H1 (cell line): ENCODE data around the gene LIN37. TPM values are rescaled to one million over a fixed set of nuclear protein-coding genes. Genes with fewer than 3 reads are reported as not detected.

Experiments used
- CTCF ChIA-PET: fragments of 300-600 bp; sonication (Branson Sonifier 250); formaldehyde crosslinking; loops from one replicate; lab custom pipeline; 2021; ENCODE audit not compliant: partially characterized antibody; lab: Charles Lee
- POLR2A ChIA-PET: fragments of 300-600 bp; sonication (Branson Sonifier 250); formaldehyde crosslinking; loops from one replicate; lab custom pipeline; 2021; ENCODE audit warnings: inconsistent platforms; ENCODE audit not compliant: partially characterized antibody; lab: Charles Lee
- DNase-seq, 2 experiments: peaks; one replicate each; pipeline versions ENCODE4 v3.0.0 to v3.0.0-alpha.2; 2010 to 2022; ENCODE audit warnings: low spot score in 2 of 2, low read depth in 1 of 2, mixed read lengths in 1 of 2
- FAIRE-seq: peaks from 2 replicates; lab custom pipeline; 2011; peaks lifted over from hg19 to GRCh38; lab: Jason Lieb, UNC
- H2AFZ ChIP-seq: 2 replicates; pipeline ENCODE4 v1.8.1; 2012; ENCODE audit warnings: low read length, inconsistent platforms
- H2AK5ac ChIP-seq: 2 replicates; pipeline ENCODE4 v1.6.1; 2013; ENCODE audit warnings: low read depth, low read length
- H2BK120ac ChIP-seq: replicated peaks from 2 replicates; pipeline ENCODE3; 2013; ENCODE audit warnings: low read depth, low read length, inconsistent platforms
- H2BK12ac ChIP-seq: 2 replicates; pipeline ENCODE4 v1.6.1; 2013; ENCODE audit warnings: low read depth, low read length
- H2BK15ac ChIP-seq: 2 replicates; pipeline ENCODE4 v1.6.1; 2013; ENCODE audit warnings: low read length
- H2BK20ac ChIP-seq: 2 replicates; pipeline ENCODE4 v1.6.1; 2013; ENCODE audit warnings: low read length
- H2BK5ac ChIP-seq: 2 replicates; pipeline ENCODE4 v1.6.1; 2013; ENCODE audit warnings: low read depth, low read length
- H3K14ac ChIP-seq: 2 replicates; pipeline ENCODE4 v1.6.1; 2013; ENCODE audit warnings: inconsistent platforms; ENCODE audit not compliant: insufficient read length
- H3K18ac ChIP-seq: 2 replicates; pipeline ENCODE4 v1.6.1; 2013; ENCODE audit warnings: low read length; ENCODE audit errors: extremely low read depth
- H3K23ac ChIP-seq: 2 replicates; pipeline ENCODE4 v1.6.1; 2013; ENCODE audit warnings: inconsistent platforms; ENCODE audit not compliant: insufficient read length
- H3K23me2 ChIP-seq: 2 replicates; pipeline ENCODE4 v1.6.1; 2013; ENCODE audit warnings: low read depth, low read length
- H3K27ac ChIP-seq: 2 replicates; pipeline ENCODE4 v1.6.1; 2011; ENCODE audit warnings: low read depth, low read length, inconsistent platforms
- H3K27me3 ChIP-seq, 4 experiments: replicated peaks in 1 of 4; 1 replicate in 1 of 4; 2 replicates in 3 of 4; pipeline versions ENCODE4 v1.6.1 to v1.8.1; 2011 to 2013; ENCODE audit warnings: low read length in 3 of 4, mild to moderate bottlenecking in 3 of 4, inconsistent platforms in 2 of 4, mixed read lengths in 2 of 4, moderate library complexity in 1 of 4; ENCODE audit not compliant: control insufficient read depth in 3 of 4, insufficient read depth in 3 of 4; ENCODE audit errors: extremely low read depth in 1 of 4
- H3K36me3 ChIP-seq, 4 experiments: 2 replicates each; pipeline versions ENCODE4 v1.6.1 to v1.8.1; 2011 to 2013; ENCODE audit warnings: mild to moderate bottlenecking in 4 of 4, low read length in 3 of 4, moderate library complexity in 2 of 4, control low read depth in 1 of 4, inconsistent platforms in 1 of 4; ENCODE audit not compliant: insufficient read depth in 4 of 4, control insufficient read depth in 2 of 4
- H3K4ac ChIP-seq: replicated peaks from 2 replicates; pipeline ENCODE3; 2013; ENCODE audit warnings: low read length, low read depth, mixed read lengths, inconsistent platforms; ENCODE audit not compliant: insufficient read length
- H3K4me1 ChIP-seq, 4 experiments: replicated peaks in 1 of 4; 1 replicate in 1 of 4; 2 replicates in 3 of 4; pipeline versions ENCODE4 v1.6.1 to v1.8.1; 2011 to 2013; ENCODE audit warnings: low read length in 3 of 4, inconsistent platforms in 2 of 4, mixed read lengths in 1 of 4; ENCODE audit not compliant: insufficient read depth in 4 of 4, control insufficient read depth in 3 of 4
- H3K4me2 ChIP-seq, 2 experiments: 2 replicates each; pipeline versions ENCODE4 v1.6.1 to v1.8.1; 2011 to 2013; ENCODE audit warnings: low read depth in 2 of 2, low read length in 2 of 2, control low read depth in 1 of 2, inconsistent platforms in 1 of 2, mild to moderate bottlenecking in 1 of 2; ENCODE audit not compliant: insufficient read depth in 1 of 2
- H3K4me3 ChIP-seq, 4 experiments: fragments of 200-600, 300-600 bp in 1 of 4; sonication (generic), shearing (Covaris generic), sonication (Bioruptor Twin) in 1 of 4; 2 replicates each; pipeline versions ENCODE4 v1.5.1 to v1.8.1; 2011 to 2016; ENCODE audit warnings: low read length in 4 of 4, low read depth in 3 of 4, control low read depth in 2 of 4, inconsistent platforms in 2 of 4, mild to moderate bottlenecking in 2 of 4, mixed read lengths in 1 of 4, moderate library complexity in 1 of 4; ENCODE audit not compliant: insufficient read depth in 2 of 4; ENCODE audit errors: extremely low read depth in 1 of 4
- H3K56ac ChIP-seq: replicated peaks from 2 replicates; pipeline ENCODE3; 2013; ENCODE audit warnings: low read depth, mild to moderate bottlenecking, mixed read lengths, low read length, inconsistent platforms; ENCODE audit not compliant: insufficient read length
- H3K79me1 ChIP-seq: 2 replicates; pipeline ENCODE4 v1.6.1; 2013; ENCODE audit warnings: low read depth, low read length, control low read depth
- H3K79me2 ChIP-seq, 2 experiments: 2 replicates each; pipeline versions ENCODE4 v1.6.1 to v1.8.1; 2012 to 2013; ENCODE audit warnings: low read length in 2 of 2, mild to moderate bottlenecking in 2 of 2, inconsistent platforms in 1 of 2; ENCODE audit not compliant: insufficient read depth in 2 of 2, control insufficient read depth in 1 of 2
- H3K9ac ChIP-seq, 4 experiments: replicated peaks in 1 of 4; 1 replicate in 1 of 4; 2 replicates in 3 of 4; pipeline versions ENCODE4 v1.6.1 to v1.8.1; 2011 to 2013; ENCODE audit warnings: low read depth in 3 of 4, low read length in 3 of 4, control low read depth in 2 of 4, mild to moderate bottlenecking in 2 of 4, moderate library complexity in 2 of 4, inconsistent platforms in 1 of 4; ENCODE audit errors: extremely low read depth in 1 of 4
- H3K9me3 ChIP-seq, 2 experiments: 2 replicates each; pipeline versions ENCODE4 v1.6.1 to v1.8.1; 2012 to 2013; ENCODE audit warnings: mild to moderate bottlenecking in 2 of 2, moderate library complexity in 2 of 2, control low read depth in 1 of 2, inconsistent platforms in 1 of 2, low read depth in 1 of 2, low read length in 1 of 2, mixed read lengths in 1 of 2; ENCODE audit not compliant: insufficient read depth in 2 of 2
- H4K20me1 ChIP-seq, 2 experiments: replicated peaks in 1 of 2; 2 replicates each; pipeline versions ENCODE3 to v1.8.1; 2011 to 2013; ENCODE audit warnings: inconsistent platforms in 2 of 2, low read length in 2 of 2, mild to moderate bottlenecking in 1 of 2; ENCODE audit not compliant: insufficient read depth in 2 of 2, control insufficient read depth in 1 of 2
- H4K5ac ChIP-seq: 2 replicates; pipeline ENCODE4 v1.6.1; 2013; ENCODE audit warnings: low read length, low read depth, mixed read lengths, inconsistent platforms; ENCODE audit not compliant: insufficient read length
- H4K8ac ChIP-seq: 2 replicates; pipeline ENCODE4 v1.8.0; 2013; ENCODE audit warnings: mild to moderate bottlenecking, moderate library complexity, low read length, inconsistent platforms; ENCODE audit not compliant: insufficient read depth; ENCODE audit errors: extremely low read depth
- H4K91ac ChIP-seq: replicated peaks from 2 replicates; pipeline ENCODE3; 2013; ENCODE audit warnings: low read length, mixed read lengths, inconsistent platforms; ENCODE audit not compliant: insufficient read length
- ASH2L ChIP-seq: fragments of 200-600, 300-600 bp; sonication (generic); IDR thresholded peaks from one replicate; pipeline ENCODE4 v1.7.1; 2017; ENCODE audit warnings: low read length
- BCL11A ChIP-seq, 2 experiments: IDR thresholded peaks; one replicate each; pipeline ENCODE4 v1.6.1; 2011; ENCODE audit warnings: low read depth in 2 of 2, low read length in 2 of 2, mild to moderate bottlenecking in 2 of 2
- FOSL1 ChIP-seq: IDR thresholded peaks from 2 replicates; pipeline ENCODE4 v1.6.1; 2011; ENCODE audit warnings: mild to moderate bottlenecking, low read depth, low read length, moderate library complexity; ENCODE audit not compliant: insufficient read depth
- KDM1A ChIP-seq: fragments of 200-600, 300-600 bp; sonication (generic); IDR thresholded peaks from 2 replicates; pipeline ENCODE4 v1.7.1; 2016; ENCODE audit warnings: mild to moderate bottlenecking, low read length, borderline replicate concordance
- PHF8 ChIP-seq: fragments of 200-600 bp; sonication (generic); conservative IDR thresholded peaks from 2 replicates; pipeline ENCODE4 v1.7.1; 2012; ENCODE audit warnings: low read depth, mild to moderate bottlenecking, inconsistent platforms, low read length, moderate library complexity
- SIN3A ChIP-seq, 2 experiments: IDR thresholded peaks in 1 of 2; conservative IDR thresholded peaks in 1 of 2; 2 replicates each; pipeline ENCODE4 v1.6.1; 2011 to 2012; ENCODE audit warnings: low read length in 2 of 2, improper control_type of control experiment in 1 of 2, low read depth in 1 of 2, mild to moderate bottlenecking in 1 of 2
- USF2 ChIP-seq: IDR thresholded peaks from 2 replicates; pipeline ENCODE4 v1.6.1; 2011; ENCODE audit warnings: low read length, improper control_type of control experiment
- WGBS, 2 experiments: shearing (Covaris generic) in 1 of 2; methylation state at CpG; one replicate each; pipeline versions ENCODE4 v1.1.6 to v1.1.7; 2013 to 2015; ENCODE audit warnings: low lambda C conversion rate in 2 of 2, mixed read lengths in 2 of 2, inconsistent platforms in 1 of 2, low coverage in 1 of 2, missing lambda C conversion rate in 1 of 2; ENCODE audit not compliant: insufficient replicate concordance in 2 of 2, insufficient coverage in 1 of 2, insufficient read length in 1 of 2; ENCODE audit errors: extremely low coverage in 1 of 2, missing lambda C conversion rate in 1 of 2; 5-methylcytosine and 5-hydroxymethylcytosine counted together
- polyA plus RNA-seq, 7 experiments: library from polyadenylated mRNA; depleted of rRNA in 3 of 7; stranded (reverse) in 5 of 7; unstranded in 2 of 7; fragments of >200 nt in 5 of 7; fragments of 200-250 nt in 2 of 7; gene quantifications; 1 replicate in 5 of 7; 2 replicates in 1 of 7; 4 replicates in 1 of 7; pipeline versions ENCODE4 v1.2.1 to v1.2.3, GENCODE V29; 2011 to 2013; ENCODE audit warnings: missing spikeins in 2 of 7, mixed read lengths in 2 of 7
- total RNA-seq: library from RNA; stranded (reverse); fragmentation: NEBNext Ultra II Directional; extraction: Animal tissue kit (Norgen Biotek cat#: 25700); gene quantifications from 2 replicates; pipeline ENCODE4 v1.2.1, GENCODE V29; 2021

LIN37 gene
- total and polyA plus RNA-seq, 2 of the 8 experiments (the other 6 are each of a cell fraction or from before 2014, with no cell fraction given) = 3.8 to 9.8 TPM

- H2AFZ ChIP-seq = no peak overlapping the region
- H3K79me2 ChIP-seq = peaks cover 0 to 2% of the 10 kb centered on the region in 2 experiments; a peak in 1 of 4 replicates
- no peak overlapping the region for H2BK120ac ChIP-seq
- H4K91ac ChIP-seq = no peak overlapping the region
- no peak overlapping the region for H2BK20ac ChIP-seq
- TF ChIP-seq ASH2L (peak; percentile 5), SIN3A (conservative IDR thresholded peaks at IDR 0.05 in 1 of 2, IDR thresholded peaks at IDR 0.05 in 1 of 2; ENCODE audit: low read depth in 1 of 2, low read length in 2 of 2) (no peak), KDM1A (0 out of 2 replicates have a peak, but pooled peaks have one; percentile 5), BCL11A (IDR thresholded peaks at IDR 0.05; ENCODE audit: low read depth in 2 of 2, low read length in 2 of 2) (no peak), PHF8 (no peak; the same call in 1 of the 2 replicates), USF2 (no peak), FOSL1 (no peak)
- TF ChIP-seq, all 59 proteins: peak for 2
- H3K79me1 ChIP-seq = no peaks in the 10 kb centered on the region; the same call in none of the 2 replicates
- POLR2A ChIA-PET = interaction anchor here (0.8 to 7.6 kb wide), 16 partner anchors 10 to 246 kb away, joined by 3 to 54 read pairs (median 4); partner anchors contain the start of genes APLP1 and HSPB6
- FAIRE-seq (no peak), DNase-seq (no peak)
- 1% methylated on average over 12 of the region's 12 CpGs; no CpG with 5 or more reads in 1 of the 2 experiments for WGBS, 2 experiments
- H2BK15ac ChIP-seq = no peak overlapping the region
- H4K5ac ChIP-seq = peak overlapping the region; percentile 81
- CTCF ChIA-PET = interaction anchor here (0.9 to 8.9 kb wide), 10 partner anchors 9 to 137 kb away, joined by 3 to 80 read pairs (median 4); no protein-coding TSS in a partner anchor
- H3K27ac ChIP-seq = peak overlapping the region; percentile 69; the same call in 1 of the 2 replicates
- H3K18ac ChIP-seq = peak overlapping the region; percentile 83
- H3K4me2 ChIP-seq = peak overlapping the region; percentile 70 to 78
- H3K14ac ChIP-seq = no peak overlapping the region
- H4K8ac ChIP-seq = no peak overlapping the region
- H3K4ac ChIP-seq = peak overlapping the region; percentile 69
- H3K23ac ChIP-seq = no peak overlapping the region
- peak overlapping the region; percentile 36 to 86 (median 77) for H3K4me3 ChIP-seq
- H3K56ac ChIP-seq = peak overlapping the region; percentile 44
- H2BK5ac ChIP-seq = no peak overlapping the region
- peaks cover 0 to 6% (median 3%) of the 10 kb centered on the region in 4 experiments; a peak in 3 of 7 replicates for H3K4me1 ChIP-seq
- no peaks in the 10 kb centered on the region for H3K27me3 ChIP-seq
- no peaks in the 10 kb centered on the region for H3K9me3 ChIP-seq
- peaks cover 17% of the 10 kb centered on the region; the same call in 1 of the 2 replicates for H3K23me2 ChIP-seq
- H2AK5ac ChIP-seq = no peak overlapping the region
- H2BK12ac ChIP-seq = no peak overlapping the region
- peaks cover 8 to 18% (median 13%) of the 10 kb centered on the region in 4 experiments; a peak in 5 of 8 replicates for H3K36me3 ChIP-seq
- H3K9ac ChIP-seq = peak overlapping the region in 2 of 4 experiments; percentile 51 to 64; a peak in 4 of 7 replicates
- peaks cover 0 to 9% of the 10 kb centered on the region in 2 experiments for H4K20me1 ChIP-seq
Measured at GRCh38 chr19:35741203-35741515, 7.2 kb upstream of the LIN37 start.
